Stimulated activated CD8-positive, alpha-beta memory T cell treated with anti-CD3 and anti-CD28 coated beads, Interleukin-4, amount 100 ng/mL, for 24 hours (primary cell): ENCODE results near the gene IL17RA.
"Not testable (repeated sequence)": the region's sequence is repeated elsewhere in the genome, so short reads cannot be mapped to it uniquely, and the experiment has no call there.

Source experiments
- DNase-seq: peaks from one replicate; pipeline ENCODE4 v3.0.0-alpha.2; 2020; ENCODE audit warnings: low read depth

Gene IL17RA

GRCh38 chr22:17121233-17122195, 36.7 kb downstream of the IL17RA start, which contains the start of gene TMEM121B:
TSS of gene TMEM121B (minus strand) at chr22:17121360. CDS start at chr22:17121127, 233 bp downstream.
- DNase-seq = no peak

GRCh38 chr22:17130199-17130598, 45.4 kb downstream of the IL17RA start:
- DNase-seq = no peak

GRCh38 chr22:17131686-17132085, 46.9 kb downstream of the IL17RA start:
- no peak for DNase-seq

- no peak for DNase-seq
Observed at GRCh38 chr22:17132112-17132511, 47.3 kb downstream of the IL17RA start.

GRCh38 chr22:17133137-17133536, 48.3 kb downstream of the IL17RA start:
- DNase-seq = no peak

- no peak for DNase-seq
Observed at GRCh38 chr22:17135153-17135760, 50.5 kb downstream of the IL17RA start.

GRCh38 chr22:17137170-17137569, 52.4 kb downstream of the IL17RA start:
- no peak for DNase-seq

GRCh38 chr22:17137861-17138425, 53.1 kb downstream of the IL17RA start:
- no peak for DNase-seq

GRCh38 chr22:17138513-17138912, 53.7 kb downstream of the IL17RA start:
- DNase-seq = no peak

GRCh38 chr22:17140022-17140421, 55.2 kb downstream of the IL17RA start:
- no peak for DNase-seq

- no peak for DNase-seq
Observed at GRCh38 chr22:17140826-17141766, 56.3 kb downstream of the IL17RA start.

- DNase-seq = no peak
Observed at GRCh38 chr22:17143101-17143500, 58.3 kb downstream of the IL17RA start.

GRCh38 chr22:17143826-17144225, 59.0 kb downstream of the IL17RA start:
- no peak for DNase-seq

GRCh38 chr22:17145021-17145680, 60.4 kb downstream of the IL17RA start:
- DNase-seq = no peak

- not testable (repeated sequence) for DNase-seq
Observed at GRCh38 chr22:17147458-17147857, 62.7 kb downstream of the IL17RA start.

- DNase-seq = no peak
Observed at GRCh38 chr22:17149076-17149815, 64.4 kb downstream of the IL17RA start.

GRCh38 chr22:17152340-17152739, 67.5 kb downstream of the IL17RA start:
- no peak for DNase-seq

- no peak for DNase-seq
Observed at GRCh38 chr22:17152971-17153370, 68.2 kb downstream of the IL17RA start.

GRCh38 chr22:17155941-17156340, 71.1 kb downstream of the IL17RA start:
- DNase-seq = no peak

GRCh38 chr22:17157714-17158113, 72.9 kb downstream of the IL17RA start:
- no peak for DNase-seq
